ENCODE measurements around the gene NFIA.

NFIA gene

GRCh38 chr1:61190153-61190552 is 107.8 kb downstream of the NFIA start:
- no peak for DNase-seq

- DNase-seq = no peak
These were observed 108.5 kb downstream of the NFIA start for GRCh38 chr1:61190618-61191432.

GRCh38 chr1:61191433-61191720 is 109.0 kb downstream of the NFIA start:
- DNase-seq = no peak

GRCh38 chr1:61192663-61193330 is 110.4 kb downstream of the NFIA start:
- no peak for DNase-seq

DNA sequence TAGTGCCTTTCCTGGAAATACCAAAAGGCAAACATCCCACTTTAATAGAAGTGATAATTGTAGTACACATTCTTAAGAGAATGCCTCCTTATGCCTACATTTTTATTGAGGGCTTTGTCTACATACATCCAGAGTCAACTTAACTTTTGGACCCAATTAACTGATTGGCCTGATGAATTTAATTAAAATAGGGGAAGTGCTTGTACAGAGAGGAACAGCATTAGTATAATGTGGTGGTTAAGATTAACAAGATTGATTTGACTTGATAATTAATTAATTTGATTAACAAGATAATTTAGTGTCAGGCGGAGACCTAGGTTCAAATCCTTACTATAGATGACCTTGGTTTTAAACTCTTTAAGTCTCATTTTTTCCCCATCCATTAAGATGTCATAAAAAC is 111.4 kb downstream of the NFIA start:
- DNase-seq = no peak

DNA sequence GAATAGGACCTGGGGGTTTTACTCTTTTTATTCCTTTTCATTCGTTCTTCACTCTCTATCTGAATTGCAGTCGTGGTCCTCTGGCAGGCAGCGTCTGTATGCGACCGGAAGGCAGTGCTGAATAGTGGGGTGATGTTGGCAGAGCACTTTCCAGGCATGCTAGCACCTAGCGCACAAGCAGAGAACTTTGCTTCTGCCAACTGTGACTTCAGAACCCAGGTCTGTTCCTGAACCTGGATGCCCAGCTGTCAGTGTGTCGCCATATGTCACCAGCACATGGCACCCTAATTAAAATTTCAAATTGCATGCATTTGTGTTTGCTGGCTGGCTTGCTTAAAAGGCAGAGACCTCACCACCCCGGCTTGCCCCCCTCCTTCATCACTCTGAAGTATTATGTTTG is 116.2 kb downstream of the NFIA start:
- DNase-seq = no peak

DNA sequence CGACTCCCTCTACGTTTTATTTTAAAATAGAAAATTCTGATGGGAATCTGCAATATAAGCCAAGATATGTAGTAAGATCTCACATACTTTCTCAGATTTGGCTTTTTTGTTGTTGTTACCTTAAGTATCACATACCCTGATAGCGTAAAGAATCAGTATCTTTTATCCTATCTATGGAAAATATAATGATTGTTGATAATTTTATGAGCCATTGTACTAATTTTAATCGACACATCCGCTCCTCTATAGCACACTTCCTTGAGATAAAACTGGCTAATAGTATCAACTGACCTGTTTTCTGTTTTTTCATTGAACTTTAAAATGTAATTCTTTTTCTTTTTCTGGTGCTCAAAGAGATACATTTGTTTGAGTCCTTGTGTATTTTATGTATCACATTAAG is 118.7 kb downstream of the NFIA start:
- no peak for DNase-seq

- no peak for DNase-seq
These were observed 120.7 kb downstream of the NFIA start for GRCh38 chr1:61202854-61203598.

GRCh38 chr1:61204528-61204927 is 122.2 kb downstream of the NFIA start:
- DNase-seq = no peak

GRCh38 chr1:61207416-61207815 is 125.1 kb downstream of the NFIA start:
- DNase-seq = no peak

DNA sequence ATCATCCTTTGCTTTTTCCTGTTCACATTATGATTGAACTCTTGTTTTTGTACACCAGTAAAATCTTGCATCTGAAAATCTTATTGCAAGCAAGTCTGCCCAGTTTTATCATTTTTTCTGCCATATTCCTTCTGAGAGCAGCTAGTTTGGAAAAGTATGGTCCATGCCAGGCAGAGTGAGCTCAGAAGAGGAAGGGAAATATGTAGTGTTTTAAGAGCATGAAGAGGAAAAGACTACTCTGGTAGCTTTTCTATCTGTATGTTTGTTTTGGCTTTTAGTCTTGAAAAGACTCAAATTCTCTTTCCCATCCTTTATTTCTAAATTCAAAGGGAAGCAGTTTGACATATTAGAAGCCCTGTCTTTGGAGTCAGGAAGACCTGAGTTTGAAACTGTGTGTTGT is 125.8 kb downstream of the NFIA start:
- no peak for DNase-seq

DNA sequence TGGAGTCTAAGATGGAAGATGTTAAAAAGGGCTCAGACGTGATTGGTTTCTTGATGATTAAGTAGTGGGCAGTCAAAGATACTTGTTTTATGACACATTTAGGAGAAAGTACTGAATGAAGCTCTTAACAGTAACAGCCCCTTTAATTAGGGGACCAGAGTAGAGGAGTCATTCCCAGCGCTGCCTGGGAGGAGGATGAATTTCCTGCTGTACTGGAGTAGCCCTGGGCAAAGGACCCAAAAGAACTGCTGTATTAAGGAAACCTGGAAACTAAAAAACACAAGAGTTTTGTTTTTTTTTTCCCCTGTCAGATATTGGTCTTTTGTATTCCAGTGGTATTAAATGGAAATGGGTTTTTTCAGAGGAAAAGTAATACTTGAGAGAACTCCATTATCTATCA is 126.5 kb downstream of the NFIA start:
- DNase-seq = no peak

GRCh38 chr1:61210435-61211154 is 128.2 kb downstream of the NFIA start:
- no peak for DNase-seq

DNA sequence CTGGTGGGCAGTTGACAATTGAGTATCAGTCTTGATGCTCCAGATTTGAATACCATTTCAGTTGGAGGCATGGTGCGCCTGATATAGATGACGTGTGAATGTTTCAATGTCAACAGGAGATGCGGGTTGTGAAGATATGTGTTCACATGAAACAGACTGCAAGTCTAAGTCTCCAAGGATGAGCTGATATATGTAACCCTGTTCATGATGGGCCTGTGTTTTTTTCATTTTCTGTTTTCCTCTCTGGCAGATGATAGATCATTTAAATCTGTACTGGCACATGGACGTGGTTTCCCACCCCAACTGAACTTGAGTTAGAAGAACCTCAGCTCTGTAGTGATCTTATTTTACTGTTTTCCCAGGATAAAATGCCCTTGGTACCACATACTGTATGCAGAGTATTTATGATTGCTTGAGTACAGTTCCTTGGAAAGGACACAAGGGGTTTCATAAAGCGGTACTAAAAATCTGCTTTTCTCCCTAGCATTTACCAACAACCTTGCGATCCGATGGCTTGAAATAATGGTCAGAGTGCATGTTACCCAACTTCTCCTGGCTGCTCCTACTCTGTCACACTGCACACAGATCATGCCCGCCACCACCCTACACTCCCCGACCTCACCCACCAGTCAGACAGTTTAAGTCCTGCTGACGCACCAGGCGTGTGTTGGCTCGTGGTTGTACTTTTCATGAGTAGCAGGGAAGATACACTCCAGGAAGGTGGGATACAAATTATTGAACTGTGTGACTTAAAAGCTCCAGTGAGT is 131.1 kb downstream of the NFIA start:
- DNase-seq = no peak

DNA sequence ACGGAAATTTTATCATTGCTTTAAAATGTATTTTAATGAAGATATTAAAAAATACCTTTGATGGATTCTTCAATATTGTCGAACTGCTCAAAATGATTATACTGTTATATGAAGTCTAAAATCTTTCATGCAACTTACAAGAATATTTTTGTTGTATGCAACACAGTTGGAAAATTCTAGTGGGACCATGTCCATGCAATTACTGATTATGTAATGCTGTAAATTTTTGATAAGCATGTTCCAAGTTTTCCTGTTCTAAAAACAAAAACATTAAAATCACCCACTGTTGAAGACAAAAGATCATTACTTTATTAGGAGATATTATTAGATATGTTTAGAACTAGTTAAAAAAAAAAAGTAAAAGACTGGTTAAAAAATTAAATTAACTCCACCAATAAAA is 132.8 kb downstream of the NFIA start:
- DNase-seq = no peak

DNA sequence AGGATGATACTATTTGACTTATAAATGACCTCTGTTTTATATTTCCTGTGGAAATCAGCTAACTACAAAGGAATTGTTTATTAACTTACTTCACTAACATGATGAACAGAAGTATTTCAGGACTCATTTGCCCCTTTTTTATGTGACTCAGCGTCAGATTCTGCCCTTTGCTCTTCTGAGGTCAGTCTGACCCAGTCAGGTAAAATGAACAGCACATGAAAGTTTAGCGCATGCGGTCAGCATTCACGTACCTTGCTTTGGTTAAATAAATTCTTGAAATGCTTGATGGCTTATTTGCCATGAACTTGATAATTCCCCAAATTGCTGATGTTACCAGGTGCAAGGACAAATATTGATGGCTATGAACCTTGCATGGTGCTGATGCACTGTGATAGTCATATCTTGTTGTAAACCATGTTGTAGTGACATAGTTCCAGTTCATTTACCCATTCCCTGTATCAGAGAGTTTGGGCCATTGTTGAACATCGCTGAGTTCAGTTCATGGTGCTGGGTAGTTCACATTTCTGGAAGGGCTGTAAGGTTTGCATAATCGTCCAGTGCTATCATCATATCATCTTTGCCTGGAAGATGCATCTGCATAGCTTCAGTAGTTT is 133.4 kb downstream of the NFIA start:
- no peak for DNase-seq

DNA sequence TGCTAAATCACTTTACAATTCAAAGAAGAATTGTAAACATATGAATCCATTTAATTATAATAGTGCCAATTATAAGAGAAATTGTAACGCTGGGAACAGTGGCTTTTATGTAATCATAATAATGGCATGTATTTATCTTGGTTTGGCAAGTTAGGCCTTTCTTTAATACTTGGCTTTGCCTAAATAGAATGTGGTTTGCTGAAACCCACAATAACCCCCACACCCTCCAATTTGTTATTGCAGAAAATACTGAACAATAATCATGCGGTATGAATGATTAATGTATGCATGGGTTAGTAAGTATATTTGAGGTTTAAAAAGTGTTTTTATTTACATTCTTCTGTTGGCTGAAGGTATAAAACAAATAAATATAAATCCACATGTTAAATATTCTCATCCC is 138.2 kb downstream of the NFIA start:
- DNase-seq = no peak

DNA sequence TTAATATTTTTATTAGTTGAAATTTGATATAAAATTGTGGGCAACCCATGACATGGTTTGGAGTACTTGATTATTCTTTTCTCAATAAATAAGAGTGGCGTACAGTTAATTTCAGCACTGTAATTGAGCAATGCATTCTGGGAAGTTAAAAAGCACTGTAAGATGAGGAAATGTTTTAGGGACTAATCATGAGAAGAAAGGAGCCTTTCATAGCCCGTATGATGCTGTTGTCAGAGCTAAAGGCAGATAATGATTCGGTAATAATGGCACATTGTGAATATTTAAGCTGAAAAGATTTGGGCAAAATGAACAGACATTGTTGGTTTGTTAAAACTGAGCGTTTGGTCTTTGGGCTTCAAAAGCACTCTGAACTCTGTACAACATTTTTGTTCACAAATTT is 139.3 kb downstream of the NFIA start:
- DNase-seq = no peak

DNA sequence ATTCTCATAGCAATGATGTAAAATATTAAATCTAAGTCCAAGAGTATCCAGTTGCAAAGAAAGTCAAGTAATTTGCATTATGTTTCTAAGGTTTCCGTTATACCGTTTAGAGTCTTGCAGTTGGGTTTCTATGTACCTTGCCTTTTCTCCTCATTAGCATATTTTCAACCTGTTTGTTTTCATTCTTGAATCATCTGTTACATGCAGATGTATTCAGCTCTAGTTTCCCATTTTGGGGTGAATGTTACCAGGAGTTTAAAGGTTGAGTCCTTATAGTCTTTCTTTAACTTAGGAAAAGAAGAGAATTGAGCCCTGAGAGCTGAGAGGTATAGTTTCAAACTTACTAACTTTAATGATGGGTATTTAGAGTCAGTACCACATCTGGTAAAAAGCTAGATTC is 139.9 kb downstream of the NFIA start:
- no peak for DNase-seq

DNA sequence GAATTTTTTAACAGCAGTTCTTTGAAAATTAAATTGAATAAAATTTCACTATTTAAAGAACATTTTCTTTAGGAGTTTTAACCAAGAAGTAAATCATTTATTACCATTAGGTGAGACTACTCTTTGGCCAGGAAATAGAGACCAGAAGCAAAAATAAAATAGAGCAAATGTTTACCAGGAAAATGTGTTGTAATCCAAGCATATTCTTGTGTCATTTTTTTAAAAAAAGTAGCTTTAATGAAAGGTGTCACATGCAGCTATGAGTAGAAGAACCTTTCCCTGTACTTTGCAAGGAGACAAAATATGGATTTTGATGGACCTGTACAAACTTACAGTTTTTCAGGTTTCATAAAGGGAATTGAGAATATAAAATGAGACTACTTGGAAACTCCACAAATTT is 140.8 kb downstream of the NFIA start:
- DNase-seq = no peak

DNA sequence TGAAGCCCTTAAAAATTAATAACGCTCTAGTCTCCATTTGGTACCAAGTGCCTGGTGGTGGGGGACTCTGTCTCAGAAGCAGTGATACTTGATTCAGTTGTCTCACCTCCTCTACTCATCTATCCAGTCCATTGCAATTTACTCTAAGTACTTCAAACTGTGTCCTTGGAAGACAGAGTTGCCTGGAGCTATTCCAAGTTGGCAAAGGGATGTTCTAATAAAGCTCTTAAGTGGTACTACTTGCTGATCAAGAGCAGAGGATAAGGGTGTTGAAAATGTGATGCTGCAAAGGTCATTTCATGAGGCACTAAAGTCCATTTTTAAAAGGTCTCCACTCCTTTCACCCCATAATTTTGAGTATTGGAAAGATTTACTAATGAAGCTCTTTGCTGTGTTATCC is 142.2 kb downstream of the NFIA start:
- no peak for DNase-seq

DNA sequence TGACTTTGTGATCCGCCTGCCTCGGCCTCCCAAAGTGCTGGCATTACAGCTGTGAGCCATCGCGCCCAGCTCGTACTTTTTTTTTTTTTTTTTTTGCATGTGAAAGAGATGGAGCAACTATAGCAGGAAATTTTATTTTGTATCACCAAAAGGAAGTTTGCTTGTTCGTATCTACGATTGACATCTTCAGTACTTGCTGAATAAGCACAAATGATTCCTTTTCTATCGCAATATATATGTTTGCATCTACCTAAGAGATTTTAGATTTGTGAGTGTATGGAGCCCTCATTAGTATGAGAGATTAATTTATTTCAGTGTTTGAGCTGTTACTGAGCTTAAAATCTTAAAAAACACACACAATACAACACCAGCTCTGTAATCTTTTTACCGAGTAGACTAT is 143.1 kb downstream of the NFIA start:
- no peak for DNase-seq

Data from femur (tissue), 1 donor.